ENCODE data around the gene JAM3. TPM values are rescaled to one million over a fixed set of nuclear protein-coding genes. Genes with fewer than 3 reads are reported as not detected.

Gene JAM3
- total and polyA plus RNA-seq, 2 donors (not counting 1 experiment from before 2014, with no cell fraction given) = 13.5 to 29.6 TPM

DNA sequence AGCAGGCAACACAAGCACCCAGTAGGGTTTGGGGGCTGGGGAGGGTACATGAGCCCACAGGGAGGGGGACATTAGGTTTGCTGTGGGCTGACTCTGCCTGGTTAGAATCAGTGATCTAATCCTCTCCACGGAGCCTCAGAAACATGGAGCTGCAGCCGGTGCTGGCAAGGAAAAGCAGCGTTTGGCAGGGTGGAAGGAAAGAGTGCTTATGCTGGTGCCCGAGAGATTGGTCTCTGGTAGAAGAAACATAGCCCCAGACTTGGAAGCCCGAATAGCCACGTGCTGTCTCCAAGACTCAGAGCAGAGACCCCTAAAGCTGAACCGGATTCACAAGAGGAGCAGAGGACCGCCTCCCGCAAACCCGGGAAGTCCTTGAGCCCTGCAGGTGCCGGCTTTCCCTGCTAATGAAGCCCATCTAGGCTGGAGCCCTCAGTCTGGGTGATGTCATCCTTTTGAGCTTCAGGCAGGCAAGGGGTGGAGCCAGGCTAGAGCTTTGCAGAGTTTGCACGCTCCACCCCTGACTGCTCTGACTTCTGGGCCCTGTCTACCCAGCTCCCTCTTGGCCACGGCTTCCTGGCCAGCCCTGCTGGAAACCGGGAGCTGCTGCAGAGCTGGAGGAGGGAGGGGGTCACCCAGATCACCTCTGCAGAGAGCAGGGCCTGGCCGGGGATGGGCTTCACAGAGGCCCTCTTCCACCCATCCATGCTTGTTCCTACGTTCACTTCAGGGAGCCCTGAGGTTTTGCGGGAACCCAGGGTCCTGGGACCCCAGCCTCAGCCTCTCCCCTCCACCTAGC, 35.0 kb upstream of the JAM3 start:
- POLR2A ChIA-PET = no interaction called here
- 21% methylated on average over 17 of the region's 17 CpGs for WGBS (ENCODE audit: insufficient coverage)
- H3K27ac Mint-ChIP-seq = no peak overlapping the region
- TF ChIP-seq, protein P1, sequence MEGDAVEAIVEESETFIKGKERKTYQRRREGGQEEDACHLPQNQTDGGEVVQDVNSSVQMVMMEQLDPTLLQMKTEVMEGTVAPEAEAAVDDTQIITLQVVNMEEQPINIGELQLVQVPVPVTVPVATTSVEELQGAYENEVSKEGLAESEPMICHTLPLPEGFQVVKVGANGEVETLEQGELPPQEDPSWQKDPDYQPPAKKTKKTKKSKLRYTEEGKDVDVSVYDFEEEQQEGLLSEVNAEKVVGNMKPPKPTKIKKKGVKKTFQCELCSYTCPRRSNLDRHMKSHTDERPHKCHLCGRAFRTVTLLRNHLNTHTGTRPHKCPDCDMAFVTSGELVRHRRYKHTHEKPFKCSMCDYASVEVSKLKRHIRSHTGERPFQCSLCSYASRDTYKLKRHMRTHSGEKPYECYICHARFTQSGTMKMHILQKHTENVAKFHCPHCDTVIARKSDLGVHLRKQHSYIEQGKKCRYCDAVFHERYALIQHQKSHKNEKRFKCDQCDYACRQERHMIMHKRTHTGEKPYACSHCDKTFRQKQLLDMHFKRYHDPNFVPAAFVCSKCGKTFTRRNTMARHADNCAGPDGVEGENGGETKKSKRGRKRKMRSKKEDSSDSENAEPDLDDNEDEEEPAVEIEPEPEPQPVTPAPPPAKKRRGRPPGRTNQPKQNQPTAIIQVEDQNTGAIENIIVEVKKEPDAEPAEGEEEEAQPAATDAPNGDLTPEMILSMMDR (IDR thresholded peaks at IDR 0.05) = no peak
- TF ChIP-seq EZH2 (IDR thresholded peaks at IDR 0.05; ENCODE audit: borderline replicate concordance, insufficient read depth, low read depth, low read length, poor library complexity, severe bottlenecking) = no peak
- no peak overlapping the region for H3K4me3 ChIP-seq (ENCODE audit: control extremely low read depth in 1 of 5, extremely low read depth in 1 of 5, insufficient read depth in 1 of 5, low read depth in 2 of 5, low read length in 4 of 5)
- H3K27me3 ChIP-seq (replicated peaks in 1 of 4; ENCODE audit: control extremely low read depth in 1 of 4, control insufficient read depth in 3 of 4, insufficient read depth in 4 of 4, low read length in 3 of 4) = peaks cover 0 to 36% (median 8%) of the 10 kb centered on the region in 4 experiments
- ATAC-seq (ENCODE audit: low read depth) (peak; percentile 56), DNase-seq (peak; percentile 35)
- peak overlapping the region; percentile 53 for H2AFZ ChIP-seq (ENCODE audit: insufficient read depth, low read depth, low read length, poor library complexity, severe bottlenecking)
- no peak overlapping the region for H3K9ac ChIP-seq (ENCODE audit: low read length)
- intact Hi-C loops (cut with micrococcal nuclease) = no loop called here
- no peaks in the 10 kb centered on the region for H3K79me2 ChIP-seq (ENCODE audit: control insufficient read depth, insufficient read depth, low read length)
- CTCF ChIA-PET = interaction anchor here (0.9 to 1.5 kb wide), 2 partner anchors 16 to 107 kb away, joined by 3 to 5 read pairs; no protein-coding TSS in a partner anchor
- H3K27ac ChIP-seq (ENCODE audit: low read length in 2 of 2) = no peak overlapping the region
- peaks cover 25% of the 10 kb centered on the region for H3K4me1 Mint-ChIP-seq
- H3K27me3 Mint-ChIP-seq = peaks cover 30% of the 10 kb centered on the region
- H3K9me3 Mint-ChIP-seq (ENCODE audit: insufficient read depth) = no peaks in the 10 kb centered on the region
- H3K9me3 ChIP-seq (ENCODE audit: control extremely low read depth in 1 of 3, control insufficient read depth in 2 of 3, insufficient read depth in 1 of 3, low read length in 2 of 3) = peaks cover 0 to 4% (median 0%) of the 10 kb centered on the region in 3 donors
- H4K20me1 ChIP-seq (ENCODE audit: control insufficient read depth, insufficient read depth, low read length, poor library complexity, severe bottlenecking) = no peaks in the 10 kb centered on the region
- H3K4me1 ChIP-seq (ENCODE audit: control insufficient read depth in 2 of 2, insufficient read depth in 2 of 2, low read length in 2 of 2) = peaks cover 12 to 21% of the 10 kb centered on the region in 2 donors
- no peak overlapping the region for H3K4me3 Mint-ChIP-seq
- H3K36me3 ChIP-seq (replicated peaks in 1 of 2; ENCODE audit: control extremely low read depth in 1 of 2, control insufficient read depth in 1 of 2, extremely low read depth in 1 of 2, insufficient read depth in 2 of 2, low read length in 1 of 2) = no peaks in the 10 kb centered on the region
- peak overlapping the region; percentile 48 for H3K4me2 ChIP-seq (replicated peaks; ENCODE audit: low read depth, low read length, poor library complexity, severe bottlenecking)

Measured in B cell (primary cell).